ENCODE data around the gene GABRE. TPM values are rescaled to one million over a fixed set of nuclear protein-coding genes. Genes with fewer than 3 reads are reported as not detected.

Gene GABRE
- total and polyA plus RNA-seq, 2 of the 13 experiments (the other 11 are each of a cell fraction or from before 2014, with no cell fraction given), result 12.2 to 66.2 TPM

DNA sequence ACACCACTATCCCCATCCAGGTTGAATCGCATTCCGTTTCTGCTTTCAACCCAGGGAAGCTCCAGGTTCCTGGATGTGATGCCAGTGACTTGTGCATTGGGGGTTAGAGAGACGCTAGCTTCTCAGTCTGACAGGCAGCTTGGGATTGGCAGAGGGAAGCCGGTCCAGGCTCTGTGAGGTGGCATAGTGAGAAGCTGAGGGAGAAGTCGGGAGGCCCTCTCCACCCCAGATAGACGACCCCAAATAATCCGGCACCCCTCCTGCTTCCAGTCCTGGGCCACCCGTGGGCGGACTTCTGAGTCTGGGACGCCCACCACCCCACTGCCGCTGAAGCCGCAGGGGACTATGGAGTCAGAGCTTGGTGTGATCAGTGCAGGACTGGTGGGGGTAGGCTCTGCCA lies 54.4 kb downstream of the GABRE start (continued):
- TF ChIP-seq, protein P1, sequence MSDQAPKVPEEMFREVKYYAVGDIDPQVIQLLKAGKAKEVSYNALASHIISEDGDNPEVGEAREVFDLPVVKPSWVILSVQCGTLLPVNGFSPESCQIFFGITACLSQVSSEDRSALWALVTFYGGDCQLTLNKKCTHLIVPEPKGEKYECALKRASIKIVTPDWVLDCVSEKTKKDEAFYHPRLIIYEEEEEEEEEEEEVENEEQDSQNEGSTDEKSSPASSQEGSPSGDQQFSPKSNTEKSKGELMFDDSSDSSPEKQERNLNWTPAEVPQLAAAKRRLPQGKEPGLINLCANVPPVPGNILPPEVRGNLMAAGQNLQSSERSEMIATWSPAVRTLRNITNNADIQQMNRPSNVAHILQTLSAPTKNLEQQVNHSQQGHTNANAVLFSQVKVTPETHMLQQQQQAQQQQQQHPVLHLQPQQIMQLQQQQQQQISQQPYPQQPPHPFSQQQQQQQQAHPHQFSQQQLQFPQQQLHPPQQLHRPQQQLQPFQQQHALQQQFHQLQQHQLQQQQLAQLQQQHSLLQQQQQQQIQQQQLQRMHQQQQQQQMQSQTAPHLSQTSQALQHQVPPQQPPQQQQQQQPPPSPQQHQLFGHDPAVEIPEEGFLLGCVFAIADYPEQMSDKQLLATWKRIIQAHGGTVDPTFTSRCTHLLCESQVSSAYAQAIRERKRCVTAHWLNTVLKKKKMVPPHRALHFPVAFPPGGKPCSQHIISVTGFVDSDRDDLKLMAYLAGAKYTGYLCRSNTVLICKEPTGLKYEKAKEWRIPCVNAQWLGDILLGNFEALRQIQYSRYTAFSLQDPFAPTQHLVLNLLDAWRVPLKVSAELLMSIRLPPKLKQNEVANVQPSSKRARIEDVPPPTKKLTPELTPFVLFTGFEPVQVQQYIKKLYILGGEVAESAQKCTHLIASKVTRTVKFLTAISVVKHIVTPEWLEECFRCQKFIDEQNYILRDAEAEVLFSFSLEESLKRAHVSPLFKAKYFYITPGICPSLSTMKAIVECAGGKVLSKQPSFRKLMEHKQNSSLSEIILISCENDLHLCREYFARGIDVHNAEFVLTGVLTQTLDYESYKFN (CRISPR knock-in tag; conservative IDR thresholded peaks at IDR 0.05), result no peak
- TF ChIP-seq YEATS4 (CRISPR knock-in tag; IDR thresholded peaks at IDR 0.05; ENCODE audit: borderline replicate concordance), result no peak

DNA sequence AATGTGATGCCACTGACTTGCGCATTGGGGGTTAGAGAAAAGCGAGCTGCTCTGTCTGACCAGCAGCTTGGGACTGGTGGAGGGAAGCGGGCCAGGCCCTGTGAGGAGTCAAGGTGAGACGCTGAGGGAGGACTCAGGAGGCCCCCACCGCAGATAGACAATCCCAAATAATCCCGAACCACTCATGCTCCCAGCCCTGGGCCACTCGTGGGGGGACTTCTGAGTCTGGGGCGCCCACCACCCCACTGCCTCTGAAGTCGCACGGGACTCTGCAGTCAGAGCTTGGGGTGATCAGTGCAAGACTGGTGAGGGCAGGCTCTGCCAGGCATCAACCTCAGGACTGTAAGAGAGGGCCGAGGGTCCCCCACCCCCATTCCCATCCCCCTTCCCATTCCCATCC lies 54.9 kb downstream of the GABRE start:
- H3K79me2 ChIP-seq (ENCODE audit: insufficient read depth, low read length), result no peaks in the 10 kb centered on the region
- H3K27ac ChIP-seq (ENCODE audit: extremely low read length, insufficient read depth, low read length), result no peak overlapping the region
- H3K4me1 ChIP-seq (ENCODE audit: insufficient read depth, low read length), result no peaks in the 10 kb centered on the region
- no peaks in the 10 kb centered on the region for H4K20me1 ChIP-seq (ENCODE audit: insufficient read depth, low read length)
- ATAC-seq, result no peak
- H2AFZ ChIP-seq (ENCODE audit: low read length), result no peak overlapping the region
- no peak overlapping the region for H3K4me3 ChIP-seq (replicated peaks in 1 of 3; ENCODE audit: insufficient read depth in 1 of 3, low read depth in 2 of 3, low read length in 3 of 3)
- no peaks in the 10 kb centered on the region for H3K9me3 ChIP-seq (ENCODE audit: low read length)
- in situ Hi-C loops (cut with HindIII; ENCODE audit: extremely low pct_ligation_motif_present, low pct_unique_long_range_greater_than_20kb), result no loop called here
- no peak overlapping the region for H3K4me2 ChIP-seq (ENCODE audit: low read depth, low read length)
- WGBS (ENCODE audit: low lambda C conversion rate), result 52% methylated on average over 4 of the region's 11 CpGs
- ChIA-PET CTCF (ENCODE audit: low intra/inter-chr PET ratio, low total read pairs) (no interaction called here), POLR2A (no interaction called here)
- no TSS peak for BruUV-seq (replicated peaks)
- TF ChIP-seq HBP1 (CRISPR knock-in tag; IDR thresholded peaks at IDR 0.05; ENCODE audit: low read depth), result no peak
- no peak for TF ChIP-seq ZNF225 (CRISPR knock-in tag; IDR thresholded peaks at IDR 0.05)
- TF ChIP-seq, protein P2, sequence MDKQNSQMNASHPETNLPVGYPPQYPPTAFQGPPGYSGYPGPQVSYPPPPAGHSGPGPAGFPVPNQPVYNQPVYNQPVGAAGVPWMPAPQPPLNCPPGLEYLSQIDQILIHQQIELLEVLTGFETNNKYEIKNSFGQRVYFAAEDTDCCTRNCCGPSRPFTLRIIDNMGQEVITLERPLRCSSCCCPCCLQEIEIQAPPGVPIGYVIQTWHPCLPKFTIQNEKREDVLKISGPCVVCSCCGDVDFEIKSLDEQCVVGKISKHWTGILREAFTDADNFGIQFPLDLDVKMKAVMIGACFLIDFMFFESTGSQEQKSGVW (CRISPR knock-in tag; IDR thresholded peaks at IDR 0.05; ENCODE audit: borderline replicate concordance), result no peak
- TF ChIP-seq, protein P3, sequence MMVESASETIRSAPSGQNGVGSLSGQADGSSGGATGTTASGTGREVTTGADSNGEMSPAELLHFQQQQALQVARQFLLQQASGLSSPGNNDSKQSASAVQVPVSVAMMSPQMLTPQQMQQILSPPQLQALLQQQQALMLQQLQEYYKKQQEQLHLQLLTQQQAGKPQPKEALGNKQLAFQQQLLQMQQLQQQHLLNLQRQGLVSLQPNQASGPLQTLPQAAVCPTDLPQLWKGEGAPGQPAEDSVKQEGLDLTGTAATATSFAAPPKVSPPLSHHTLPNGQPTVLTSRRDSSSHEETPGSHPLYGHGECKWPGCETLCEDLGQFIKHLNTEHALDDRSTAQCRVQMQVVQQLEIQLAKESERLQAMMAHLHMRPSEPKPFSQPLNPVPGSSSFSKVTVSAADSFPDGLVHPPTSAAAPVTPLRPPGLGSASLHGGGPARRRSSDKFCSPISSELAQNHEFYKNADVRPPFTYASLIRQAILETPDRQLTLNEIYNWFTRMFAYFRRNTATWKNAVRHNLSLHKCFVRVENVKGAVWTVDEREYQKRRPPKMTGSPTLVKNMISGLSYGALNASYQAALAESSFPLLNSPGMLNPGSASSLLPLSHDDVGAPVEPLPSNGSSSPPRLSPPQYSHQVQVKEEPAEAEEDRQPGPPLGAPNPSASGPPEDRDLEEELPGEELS (CRISPR knock-in tag; IDR thresholded peaks at IDR 0.05), result no peak
- TF ChIP-seq STAT6 (CRISPR knock-in tag; IDR thresholded peaks at IDR 0.05; ENCODE audit: borderline replicate concordance), result no peak
- TF ChIP-seq SMAD9 (CRISPR knock-in tag; IDR thresholded peaks at IDR 0.05), result no peak
- intact Hi-C loops (cut with micrococcal nuclease; ENCODE audit: unreplicated experiment), result no loop called here
- FAIRE-seq, result no peak
- no peaks in the 10 kb centered on the region for H3K36me3 ChIP-seq (replicated peaks in 1 of 2; ENCODE audit: control insufficient read depth in 1 of 2, insufficient read depth in 2 of 2, low read length in 2 of 2)
- H3K27me3 ChIP-seq (ENCODE audit: control insufficient read depth in 1 of 2, insufficient read depth in 2 of 2, low read length in 2 of 2), result no peaks in the 10 kb centered on the region
- no peak for DNase-seq (ENCODE audit: low spot score)
- no peak overlapping the region for H3K9ac ChIP-seq (ENCODE audit: insufficient read depth, low read depth, low read length)

Data from HepG2 (cell line).